ENCODE results near the gene ACP7. TPM values are rescaled to one million over a fixed set of nuclear protein-coding genes. Genes with fewer than 3 reads are reported as not detected.
A peak's percentile ranks its signal among the peaks of the same experiment; 100 is the strongest.
"Not testable (repeated sequence)": the region's sequence is repeated elsewhere in the genome, so short reads cannot be mapped to it uniquely, and the experiment has no call there.

ACP7 gene, protein sequence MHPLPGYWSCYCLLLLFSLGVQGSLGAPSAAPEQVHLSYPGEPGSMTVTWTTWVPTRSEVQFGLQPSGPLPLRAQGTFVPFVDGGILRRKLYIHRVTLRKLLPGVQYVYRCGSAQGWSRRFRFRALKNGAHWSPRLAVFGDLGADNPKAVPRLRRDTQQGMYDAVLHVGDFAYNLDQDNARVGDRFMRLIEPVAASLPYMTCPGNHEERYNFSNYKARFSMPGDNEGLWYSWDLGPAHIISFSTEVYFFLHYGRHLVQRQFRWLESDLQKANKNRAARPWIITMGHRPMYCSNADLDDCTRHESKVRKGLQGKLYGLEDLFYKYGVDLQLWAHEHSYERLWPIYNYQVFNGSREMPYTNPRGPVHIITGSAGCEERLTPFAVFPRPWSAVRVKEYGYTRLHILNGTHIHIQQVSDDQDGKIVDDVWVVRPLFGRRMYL
- not detected for total RNA-seq
- long read RNA-seq = 0 reads

DNA sequence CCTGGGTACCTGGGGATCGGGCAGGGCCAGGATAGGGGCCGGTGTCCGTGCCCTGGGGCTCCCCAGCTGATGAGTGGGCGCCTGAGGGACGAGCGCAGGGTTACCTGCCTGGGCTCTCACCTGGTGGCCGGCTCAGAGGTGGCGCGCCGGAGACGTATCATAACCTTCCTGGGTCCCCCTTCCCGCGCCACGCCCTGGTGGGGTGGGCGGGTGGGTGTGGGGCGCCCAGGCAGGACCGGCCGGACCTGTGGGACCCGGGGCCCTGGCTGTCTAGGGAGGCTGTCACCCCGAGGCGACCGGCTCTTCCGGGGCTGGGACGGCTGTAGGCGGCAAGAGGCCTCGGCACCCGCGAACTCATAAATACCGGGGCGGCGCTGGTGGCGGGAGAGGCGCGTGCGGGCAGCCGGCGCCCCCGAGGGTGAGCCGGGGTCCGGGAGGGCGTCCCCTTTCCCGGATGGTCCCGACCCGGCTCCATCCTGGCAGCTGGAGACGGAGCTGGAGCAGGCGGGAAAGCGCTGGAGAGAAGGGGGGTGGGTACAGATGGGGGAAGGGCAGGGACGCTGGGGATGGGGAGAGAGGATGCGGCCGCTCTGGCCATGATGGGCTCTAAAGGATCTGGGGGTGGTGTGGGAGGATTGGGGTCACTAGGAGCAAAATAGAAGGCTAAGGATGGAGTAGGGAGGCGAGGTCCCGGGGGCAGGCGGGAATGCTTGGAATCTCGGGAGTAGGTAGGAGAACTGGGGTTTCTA is at the start of gene ACP7:
Gene ACP7, plus strand, starts transcription at position 386 of the 749 bp plus-strand sequence. CDS start 902 bp downstream, outside the sequence.
- ATAC-seq (no peak), DNase-seq (ENCODE audit: missing footprints) (no peak)

DNA sequence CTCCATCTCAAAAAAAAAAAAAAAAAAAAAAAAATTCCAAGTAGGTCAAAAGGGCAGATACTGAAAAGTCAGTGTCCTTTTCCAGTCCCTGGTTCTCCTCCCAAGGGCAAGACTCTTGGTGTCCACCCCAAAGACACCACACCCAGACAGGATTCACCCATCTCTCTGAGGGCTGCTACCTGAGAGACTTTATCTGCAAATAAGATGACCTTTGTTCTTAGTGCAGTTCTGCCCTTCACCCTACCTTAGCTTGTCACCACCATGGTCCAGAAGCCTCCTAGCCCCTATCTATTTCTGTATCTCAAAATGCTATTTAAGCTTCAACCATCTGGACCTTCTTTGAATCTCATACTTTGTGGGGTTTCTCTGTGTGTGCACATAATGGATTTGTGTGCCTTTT is 47.6 kb upstream of the ACP7 start:
- intact Hi-C loops (cut with DNase I) = no loop called here
- ATAC-seq (no peak), DNase-seq (ENCODE audit: missing footprints) (no peak)

More for the DNA sequence above, at the start of gene ACP7:
- intact Hi-C loops (cut with DNase I) = no loop called here

DNA sequence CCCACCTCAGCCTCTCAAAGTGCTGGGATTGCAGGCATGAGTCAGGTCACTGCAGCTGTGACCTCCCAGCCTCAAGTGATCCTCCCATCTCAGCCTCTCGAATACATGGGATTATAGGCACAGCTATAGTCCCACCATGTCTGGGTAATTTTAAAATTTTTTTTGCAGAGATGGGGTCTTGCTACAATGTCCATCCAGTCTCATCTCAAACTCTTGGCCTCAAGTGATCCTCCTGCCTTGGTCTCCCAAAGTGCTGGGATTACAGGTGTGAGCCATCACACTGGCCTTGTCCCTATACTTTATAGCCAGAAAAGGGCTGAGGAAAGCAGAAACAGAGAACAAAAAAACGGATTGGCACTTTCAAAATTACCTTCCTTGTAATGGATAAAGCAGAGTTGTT is 47.0 kb upstream of the ACP7 start:
- no peak for DNase-seq (ENCODE audit: missing footprints)
- no peak for ATAC-seq
- intact Hi-C loops (cut with DNase I) = no loop called here

DNA sequence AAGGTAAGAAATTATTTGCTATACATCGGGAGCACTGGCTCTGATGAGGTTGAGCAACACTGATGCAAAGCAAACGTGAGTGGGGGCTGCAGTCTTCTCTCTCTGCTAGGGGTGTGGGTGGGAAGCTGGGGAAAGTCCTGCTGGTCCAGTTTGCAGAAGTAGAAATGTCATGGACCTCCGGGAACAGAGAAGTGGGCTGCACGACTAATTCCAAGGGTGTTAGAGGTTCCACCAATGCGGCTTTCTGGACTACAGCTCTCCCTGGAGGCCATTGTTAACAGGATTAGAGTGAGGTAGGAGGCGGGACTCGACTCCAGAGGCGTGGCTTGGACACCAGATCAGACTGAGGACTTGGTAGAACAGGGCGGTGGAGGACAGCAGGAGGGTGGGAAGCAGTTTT is 46.1 kb upstream of the ACP7 start:
- no peak for ATAC-seq
- intact Hi-C loops (cut with DNase I) = no loop called here
- no peak for DNase-seq (ENCODE audit: missing footprints)

DNA sequence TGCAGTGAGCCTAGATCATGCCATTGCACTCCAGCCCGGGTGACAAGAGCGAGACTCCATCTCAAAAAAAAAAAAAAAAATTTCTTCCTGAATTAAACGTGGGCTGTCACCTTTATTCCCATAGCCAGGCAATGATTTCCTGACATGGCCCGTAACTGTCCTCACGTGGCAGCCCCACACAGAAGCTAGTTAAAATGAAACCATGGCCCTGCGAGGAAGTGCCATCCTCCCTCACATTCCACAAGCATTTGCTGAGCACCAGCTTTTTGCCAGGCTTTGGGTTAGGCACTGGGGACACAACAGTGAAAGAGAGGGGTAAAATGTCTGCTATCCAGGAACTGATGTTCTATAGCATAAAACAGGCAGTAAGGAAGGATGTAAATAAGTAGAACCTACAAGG is 38.7 kb upstream of the ACP7 start:
- intact Hi-C loops (cut with DNase I) = no loop called here
- no peak for DNase-seq (ENCODE audit: missing footprints)

DNA sequence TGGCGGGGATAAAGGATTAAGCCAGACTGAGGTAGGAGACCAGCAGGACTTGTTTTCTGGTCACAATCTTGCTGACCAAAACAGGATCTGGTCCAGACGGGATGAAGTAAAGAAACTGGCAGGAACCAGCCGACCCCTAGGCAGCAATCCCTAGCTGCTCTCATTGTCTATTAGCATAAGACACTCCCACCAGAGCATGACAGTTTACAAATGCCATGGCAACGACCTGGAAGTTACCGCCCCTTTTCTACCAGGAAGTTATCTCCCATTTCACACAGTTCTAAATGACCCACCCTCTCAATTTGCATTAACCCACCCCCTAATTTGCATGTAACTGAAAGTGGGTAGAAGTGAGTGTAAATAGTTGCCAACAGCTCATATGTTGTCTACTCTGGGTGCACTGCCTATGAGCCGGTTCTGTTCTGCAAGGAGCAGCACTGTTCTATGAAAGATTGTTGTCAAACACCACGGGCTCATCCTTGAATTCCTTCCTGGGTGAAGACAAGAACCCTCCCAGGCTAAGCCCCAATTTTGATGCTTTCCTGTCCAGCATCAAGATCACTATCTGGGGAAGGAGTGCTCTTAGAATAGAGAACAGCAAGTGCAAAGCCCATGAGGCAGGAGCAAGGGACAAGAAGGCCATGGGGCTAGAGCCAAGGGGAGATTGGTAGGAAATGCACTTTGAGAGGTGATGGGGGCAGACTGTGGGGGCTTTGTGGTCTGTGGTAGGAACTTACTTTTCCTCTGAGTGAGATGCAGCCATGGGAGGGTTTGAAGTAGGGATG is 37.9 kb upstream of the ACP7 start:
- ATAC-seq = no peak
- no peak for DNase-seq (ENCODE audit: missing footprints)

More for the DNA sequence above, 38.7 kb upstream of the ACP7 start:
- ATAC-seq = no peak

DNA sequence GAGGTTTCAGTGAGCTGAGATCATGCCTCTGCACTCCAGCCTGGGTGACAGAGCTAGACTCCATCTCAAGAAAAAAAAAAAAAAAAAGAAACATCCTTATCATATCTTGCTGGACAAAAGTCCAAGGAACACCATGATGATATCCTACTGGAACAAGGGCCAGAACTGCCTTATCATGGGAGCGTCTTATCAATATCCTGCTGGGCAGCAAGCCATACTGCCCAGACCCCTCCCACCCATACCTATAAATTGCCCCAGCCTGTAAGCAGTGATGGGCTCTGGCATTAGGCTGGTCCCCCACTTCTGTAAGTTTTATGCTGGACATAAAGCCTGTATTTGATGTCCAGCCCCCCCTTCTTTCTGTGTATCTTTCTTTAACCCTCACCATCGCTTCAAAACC is 37.1 kb upstream of the ACP7 start:
- intact Hi-C loops (cut with DNase I) = no loop called here
- DNase-seq (ENCODE audit: missing footprints) = no peak
- ATAC-seq = no peak

More for the DNA sequence above, 37.9 kb upstream of the ACP7 start:
- intact Hi-C loops (cut with DNase I) = no loop called here

DNA sequence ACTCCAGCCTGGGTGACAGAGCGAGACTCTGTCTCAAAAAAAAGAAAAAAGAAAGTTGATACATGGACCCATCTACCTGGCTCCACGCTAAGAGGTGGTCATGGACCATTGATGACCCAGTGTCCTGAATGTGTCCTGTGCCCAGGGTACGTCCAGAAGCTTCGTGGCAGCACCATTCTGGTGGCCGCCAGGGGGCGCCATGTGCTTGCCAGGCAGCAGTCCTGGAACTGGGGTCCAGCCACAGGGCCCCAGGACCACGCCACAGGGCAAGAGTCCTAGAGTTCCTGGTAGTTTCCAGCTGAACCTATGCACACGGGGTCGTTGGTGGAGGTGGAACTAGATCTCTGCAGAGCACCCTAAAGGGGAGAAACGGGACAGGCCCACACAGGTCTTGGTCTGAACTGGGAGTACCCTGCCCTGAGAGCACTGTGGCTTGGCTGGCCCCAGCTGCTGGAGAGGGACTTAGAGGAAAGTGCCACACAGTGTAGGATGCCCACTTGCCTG is 31.9 kb upstream of the ACP7 start:
- DNase-seq (ENCODE audit: missing footprints) (peak; percentile 80), ATAC-seq (no peak)
- intact Hi-C loops (cut with DNase I) = no loop called here

DNA sequence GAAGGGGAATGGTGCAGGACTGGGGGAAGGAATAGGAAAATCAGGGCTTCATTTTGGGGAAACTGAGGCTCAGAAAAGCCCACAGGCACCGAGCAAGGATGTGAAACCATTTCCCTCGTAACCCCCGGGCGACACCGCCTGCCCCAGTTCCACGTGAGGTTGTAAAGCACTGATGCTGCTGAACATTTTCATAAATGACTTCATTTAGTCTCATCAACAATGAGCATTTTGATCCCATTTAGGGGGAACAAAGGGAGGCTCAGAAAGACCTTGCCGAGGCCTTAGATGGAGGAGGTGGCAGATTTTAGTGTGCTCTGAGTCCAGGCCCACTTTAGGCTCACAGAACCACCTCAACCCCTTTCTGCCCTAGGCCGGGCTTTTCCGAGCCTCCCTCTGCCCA is 31.3 kb upstream of the ACP7 start:
- no peak for ATAC-seq
- intact Hi-C loops (cut with DNase I) = no loop called here

DNA sequence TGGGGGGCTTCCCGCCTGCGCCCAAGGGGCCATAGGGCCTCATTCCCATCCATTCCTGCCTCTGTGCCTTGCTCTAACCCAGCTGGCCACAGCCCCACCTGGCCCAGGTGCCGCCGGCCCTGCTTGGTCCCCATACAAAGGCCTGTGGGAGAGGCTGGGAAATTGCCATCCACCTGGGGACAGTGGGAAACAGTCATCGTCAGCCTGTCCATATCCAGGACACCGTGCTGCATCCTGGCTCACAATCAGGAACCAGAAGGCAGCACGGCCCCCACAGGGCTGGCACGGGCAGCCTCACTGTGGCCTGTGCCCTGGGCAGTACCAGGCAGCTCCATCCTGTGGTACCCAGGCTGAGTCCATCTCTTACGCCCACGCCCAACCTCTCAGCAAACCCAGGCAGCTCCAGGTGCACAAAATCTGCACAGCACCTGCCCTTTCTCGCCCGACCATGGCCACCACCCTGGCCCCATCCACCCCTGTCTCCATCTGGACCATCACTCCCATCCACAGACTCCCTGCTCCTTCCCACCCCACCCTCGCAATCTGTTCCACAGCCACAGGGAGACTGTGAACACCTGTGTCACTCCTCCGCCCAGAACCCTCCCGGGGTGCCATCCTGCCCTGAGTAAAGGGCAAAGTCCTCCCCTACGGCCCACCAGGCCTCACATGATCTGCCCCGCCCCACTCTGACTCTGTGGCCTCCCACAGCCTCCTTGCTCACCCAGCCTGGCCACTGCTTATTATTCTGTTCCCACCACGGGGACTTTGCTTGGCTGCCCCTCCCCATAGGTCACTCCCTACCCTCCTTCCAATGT is 30.7 kb upstream of the ACP7 start:
- DNase-seq (ENCODE audit: missing footprints) (no peak), ATAC-seq (no peak)
- intact Hi-C loops (cut with DNase I) = no loop called here

More for the DNA sequence above, 31.3 kb upstream of the ACP7 start:
- DNase-seq (ENCODE audit: missing footprints) = no peak

DNA sequence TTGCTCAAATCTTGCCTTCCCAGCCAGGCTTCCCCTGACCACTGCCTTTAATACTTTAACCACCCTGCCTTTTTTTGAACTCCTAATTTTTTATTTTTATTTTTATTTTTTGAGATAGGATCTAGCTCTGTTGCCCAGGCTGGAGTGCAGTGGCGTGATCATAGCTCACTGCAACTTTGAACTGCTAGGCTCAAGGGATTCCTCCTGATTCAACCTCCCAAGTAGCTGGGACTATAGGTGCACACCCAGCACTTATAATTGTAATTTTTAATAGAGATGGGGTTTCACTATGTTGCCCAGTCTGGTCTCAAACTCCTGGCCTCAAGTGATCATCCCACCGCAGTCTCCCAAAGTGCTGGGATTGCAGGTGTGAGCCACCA is 30.1 kb upstream of the ACP7 start:
- no peak for DNase-seq (ENCODE audit: missing footprints)
- intact Hi-C loops (cut with DNase I) = no loop called here
- no peak for ATAC-seq

DNA sequence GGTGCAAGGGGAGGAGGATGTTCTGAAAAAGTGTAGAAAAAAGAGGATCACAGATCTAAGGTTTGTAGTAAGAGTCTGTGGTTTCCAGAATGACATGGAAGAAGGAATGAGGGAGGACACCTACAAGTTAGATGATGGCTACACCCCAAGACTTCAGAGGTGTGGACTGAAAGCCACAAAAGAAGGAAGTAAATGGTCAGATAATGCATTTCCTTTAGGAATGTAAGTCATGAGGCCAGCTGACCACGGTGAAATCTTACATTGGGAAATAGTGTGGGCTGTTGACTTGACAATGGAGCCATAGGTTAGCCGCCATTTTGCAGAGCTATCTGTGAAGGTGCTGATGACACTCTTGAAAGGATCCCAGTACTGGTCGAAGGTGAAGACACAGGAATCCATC is 26.6 kb upstream of the ACP7 start:
- ATAC-seq = no peak
- intact Hi-C loops (cut with DNase I) = no loop called here
- DNase-seq (ENCODE audit: missing footprints) = no peak

DNA sequence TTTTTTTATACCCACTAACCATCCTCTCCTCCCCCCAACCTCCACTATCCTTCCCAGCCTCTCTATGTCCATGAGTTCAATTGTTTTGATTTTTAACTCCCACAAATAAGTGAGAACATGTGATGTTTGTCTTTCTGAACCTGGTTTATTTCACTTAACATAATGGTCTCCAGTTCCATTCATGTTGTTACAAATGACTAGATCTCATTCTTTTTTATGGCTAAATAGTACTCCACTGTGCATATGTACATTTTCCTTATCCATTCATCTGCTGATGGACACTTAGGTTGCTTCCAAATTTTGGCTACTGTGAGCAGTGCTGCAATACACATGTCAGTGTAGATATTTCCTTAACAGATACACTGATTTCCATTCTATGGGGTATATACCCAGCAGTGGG is 24.9 kb upstream of the ACP7 start:
- intact Hi-C loops (cut with DNase I) = no loop called here
- ATAC-seq = no peak

DNA sequence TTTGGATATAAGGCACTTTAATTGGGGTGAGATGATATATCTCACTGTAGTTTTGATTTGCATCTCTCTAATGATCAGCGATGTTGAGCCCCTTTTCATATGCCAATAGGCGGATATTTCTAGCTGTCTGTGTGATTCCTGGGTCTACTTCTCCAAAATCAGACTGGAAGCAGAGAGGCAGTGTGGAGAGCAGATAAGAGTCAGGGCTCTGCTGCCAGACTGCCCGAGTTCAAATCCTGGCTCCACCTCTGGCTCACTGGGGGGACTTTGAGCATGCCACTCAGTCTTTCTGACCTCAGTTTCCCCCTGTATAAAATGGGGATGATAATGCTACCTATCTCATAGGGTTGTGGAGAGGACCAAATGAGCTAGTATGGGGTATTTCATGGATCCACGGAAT is 24.0 kb upstream of the ACP7 start:
- intact Hi-C loops (cut with DNase I) = no loop called here
- DNase-seq (ENCODE audit: missing footprints) (no peak), ATAC-seq (no peak)

More for the DNA sequence above, 24.9 kb upstream of the ACP7 start:
- no peak for DNase-seq (ENCODE audit: missing footprints)

DNA sequence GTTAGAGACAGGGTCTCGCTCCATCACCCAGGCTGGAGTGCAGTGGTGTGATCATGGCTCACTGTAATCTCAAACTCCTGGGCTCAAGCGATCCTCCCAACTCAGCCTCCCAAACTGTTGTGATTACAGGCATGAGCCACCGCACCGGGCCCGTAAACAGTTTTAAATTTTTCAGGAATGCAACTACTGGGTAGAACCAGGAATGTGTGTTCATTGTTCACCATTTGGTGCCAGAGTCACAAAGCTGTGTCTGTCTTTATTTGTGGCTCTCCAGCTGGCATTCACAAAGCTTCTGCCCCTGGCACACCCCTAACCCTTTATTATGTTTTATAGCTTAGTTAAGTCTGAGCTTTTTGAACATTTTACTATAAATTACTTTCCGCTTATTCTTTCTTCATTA is 19.8 kb upstream of the ACP7 start:
- DNase-seq (ENCODE audit: missing footprints) = no peak
- ATAC-seq = no peak

DNA sequence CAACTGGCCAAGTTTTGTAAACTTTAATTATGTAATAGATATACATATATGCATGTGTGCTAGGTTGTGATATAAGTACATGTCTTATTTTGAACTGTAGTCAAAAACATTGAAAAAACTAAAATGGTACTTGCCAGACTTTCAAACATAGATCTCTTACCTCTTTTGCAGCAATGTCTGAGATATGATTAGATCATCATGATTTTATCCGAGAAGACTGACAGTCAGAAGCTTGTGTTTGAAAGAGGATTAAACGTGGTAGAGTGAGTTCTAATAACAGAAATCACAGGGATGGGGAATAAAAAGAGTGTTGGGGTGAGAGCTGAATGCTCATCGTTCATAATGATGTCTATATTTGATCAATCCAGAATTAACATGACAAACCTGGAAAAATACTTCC is 18.2 kb upstream of the ACP7 start:
- ATAC-seq = no peak
- intact Hi-C loops (cut with DNase I) = no loop called here

More for the DNA sequence above, 19.8 kb upstream of the ACP7 start:
- intact Hi-C loops (cut with DNase I) = no loop called here

DNA sequence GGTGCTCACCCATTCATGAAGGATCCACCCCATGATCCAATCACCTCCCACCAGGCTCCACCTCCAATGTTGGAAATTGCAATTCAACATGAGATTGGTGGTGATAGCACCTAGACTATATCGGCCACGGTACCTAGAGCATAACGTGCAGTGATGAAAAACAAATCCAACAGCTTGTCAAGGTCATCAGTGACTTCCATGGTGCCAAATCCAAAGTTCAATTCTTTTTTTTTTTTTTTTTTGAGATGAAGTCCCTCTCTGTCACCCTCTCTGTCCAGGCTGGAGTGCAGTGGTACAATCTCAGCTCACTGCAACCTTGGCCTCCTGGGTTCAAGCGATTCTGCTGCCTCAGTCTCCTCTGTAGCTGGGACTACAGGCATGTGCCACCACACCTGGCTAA is 17.1 kb upstream of the ACP7 start:
- DNase-seq (ENCODE audit: missing footprints) = no peak
- no peak for ATAC-seq
- intact Hi-C loops (cut with DNase I) = no loop called here

More for the DNA sequence above, 18.2 kb upstream of the ACP7 start:
- no peak for DNase-seq (ENCODE audit: missing footprints)

DNA sequence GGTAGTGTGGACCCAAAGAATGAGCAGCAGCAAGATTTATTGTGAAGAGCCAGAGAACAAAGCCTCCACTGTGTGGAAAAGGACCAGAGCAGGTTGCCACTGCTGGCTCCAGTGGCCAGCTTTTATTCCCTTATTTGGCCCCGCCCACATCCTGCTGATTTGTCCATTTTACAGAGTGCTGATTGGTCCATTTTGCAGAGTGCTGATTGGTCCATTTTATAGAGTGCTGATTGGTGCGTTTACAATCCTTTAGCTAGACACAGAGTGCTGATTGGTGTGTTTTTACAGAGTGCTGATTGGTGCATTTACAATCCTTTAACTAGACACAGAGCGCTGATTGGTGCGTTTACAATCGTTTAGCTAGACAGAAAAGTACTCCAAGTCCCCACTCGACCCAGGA is 15.9 kb upstream of the ACP7 start:
- ATAC-seq; intact Hi-C loops (cut with DNase I); DNase-seq (ENCODE audit: missing footprints): not testable (repeated sequence)

All from Right ventricle myocardium inferior (tissue), 1 donor.